ENCODE measurements around the gene MED20. TPM values are rescaled to one million over a fixed set of nuclear protein-coding genes. Genes with fewer than 3 reads are reported as not detected.

MED20 gene
- total and polyA plus RNA-seq, 2 of the 4 experiments (the other 2 are of a cell fraction), result 24.8 to 38.2 TPM

DNA sequence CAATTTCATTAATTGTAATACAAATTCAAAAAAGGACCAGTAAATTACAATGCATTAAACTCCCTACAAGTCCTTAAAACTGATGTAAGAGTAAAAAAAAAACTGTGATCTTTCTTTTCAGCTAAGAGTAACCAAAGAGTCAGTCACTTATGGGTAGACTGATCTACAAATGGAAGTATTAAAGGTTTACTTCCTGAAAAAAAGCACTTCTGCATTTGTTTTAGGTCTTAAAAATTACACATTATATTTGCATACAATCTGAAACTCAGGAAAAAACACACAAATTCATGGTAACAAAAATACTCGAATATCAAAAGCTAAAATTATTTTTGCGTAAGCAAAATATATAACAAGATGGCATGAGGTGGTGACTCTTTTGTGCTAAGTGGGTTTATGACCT lies 49.2 kb downstream of the MED20 start:
- Histone ChIP-seq H3K9me1 (ENCODE audit: insufficient read depth, low read length) (no peaks in the 10 kb centered on the region), H2BK20ac (ENCODE audit: low read depth, low read length) (no peak overlapping the region), H3K79me1 (ENCODE audit: low read depth in 1 of 2, low read length in 2 of 2) (no peaks in the 10 kb centered on the region; a peak in 1 of 4 replicates), H3K27me3 (ENCODE audit: control insufficient read depth, insufficient read depth, low read length) (no peaks in the 10 kb centered on the region), H2BK5ac (ENCODE audit: low read depth, low read length, poor library complexity, severe bottlenecking) (no peak overlapping the region), H3K36me3 (ENCODE audit: control insufficient read depth, insufficient read depth, low read length) (peaks cover 1% of the 10 kb centered on the region; the same call in 1 of the 2 replicates), H3K56ac (ENCODE audit: extremely low read depth, insufficient read depth, low read length) (no peak overlapping the region), H2AFZ (replicated peaks; ENCODE audit: low read length, poor library complexity) (no peak overlapping the region), H2BK120ac (ENCODE audit: low read depth, low read length) (no peak overlapping the region), H3K9ac (ENCODE audit: low read depth, low read length) (no peak overlapping the region), H2AK5ac (ENCODE audit: low read depth, low read length) (no peak overlapping the region), H3K4ac (ENCODE audit: low read depth, low read length) (no peak overlapping the region), H3K4me2 (ENCODE audit: low read depth, low read length) (no peak overlapping the region), H4K91ac (ENCODE audit: insufficient read depth, low read depth, low read length) (no peak overlapping the region), H3K4me3 (ENCODE audit: insufficient read depth, low read depth, low read length) (no peak overlapping the region), H3K14ac (replicated peaks; ENCODE audit: low read depth, low read length) (no peak overlapping the region), H3K23ac (ENCODE audit: low read depth, low read length) (no peak overlapping the region), H4K8ac (ENCODE audit: low read depth in 2 of 2, low read length in 2 of 2) (no peak overlapping the region), H2BK15ac (ENCODE audit: low read depth, low read length) (no peak overlapping the region), H4K20me1 (ENCODE audit: insufficient read depth, low read length) (no peaks in the 10 kb centered on the region), H4K5ac (ENCODE audit: low read depth, low read length) (no peak overlapping the region), H2AK9ac (replicated peaks; ENCODE audit: low read depth, low read length, poor library complexity) (no peak overlapping the region), H3K27ac (ENCODE audit: insufficient read depth, low read length) (no peak overlapping the region), H3K4me1 (ENCODE audit: control insufficient read depth, insufficient read depth, low read length) (no peaks in the 10 kb centered on the region), H3K9me3 (ENCODE audit: control insufficient read depth, insufficient read depth, low read length) (no peaks in the 10 kb centered on the region), H3K18ac (ENCODE audit: low read depth, low read length) (no peak overlapping the region)
- dilution Hi-C loops (cut with HindIII; ENCODE audit: low sequenced_read_pairs, unreplicated experiment), result no loop called here
- ChIA-PET POLR2A (ENCODE audit: unreplicated experiment) (no interaction called here), CTCF (no interaction called here)
- TF ChIP-seq RCOR1 (IDR thresholded peaks at IDR 0.05; ENCODE audit: insufficient replicate concordance, low read length) (no peak), FOS (IDR thresholded peaks at IDR 0.05; ENCODE audit: low read depth, low read length) (no peak), MAZ (IDR thresholded peaks at IDR 0.05; ENCODE audit: borderline replicate concordance, low read depth, low read length) (no peak), RAD21 (IDR thresholded peaks at IDR 0.05; ENCODE audit: low read length) (no peak), MAFK (IDR thresholded peaks at IDR 0.05; ENCODE audit: low read depth, low read length) (no peak)
- intact Hi-C loops (cut with micrococcal nuclease), result no loop called here
- BruUV-seq (replicated peaks), result no TSS peak
- in situ Hi-C loops (cut with MboI; ENCODE audit: low sequenced_read_pairs), result no loop called here
- DNase-seq (no peak), ATAC-seq (ENCODE audit: low read depth) (no peak)
- no CpG with 5 or more reads among the region's 2 CpGs for WGBS, 2 experiments (ENCODE audit: extremely low coverage in 2 of 2, insufficient read length in 1 of 2)
